Left ventricle myocardium superior (tissue), 1 donor: Measurements from ENCODE around the gene SIAE. TPM values are rescaled to one million over a fixed set of nuclear protein-coding genes. Genes with fewer than 3 reads are reported as not detected.

Experiments
- ATAC-seq: fragments of 200-7000 bp; cut with Tn5 transposase; one replicate; pipeline ENCODE4 v1.9.1; 2020; ENCODE audit warnings: mild to moderate bottlenecking, moderate library complexity
- DNase-seq: peaks from one replicate; pipeline ENCODE4 v3.0.0-alpha.2; 2020
- intact Hi-C: fragments of 100-400 bp; cut with micrococcal nuclease; formaldehyde crosslinking; loops from one replicate; pipeline ENCODE4 v1.11.0; 2022
- long read RNA-seq: library from polyadenylated mRNA; unstranded; transcript quantifications from one replicate; pipeline ENCODE4 v2.0.0, GENCODE V29; 2021
- total RNA-seq: library from RNA; stranded (reverse); fragmentation: NEBNext Ultra II Directional; extraction: Animal tissue kit (Norgen Biotek cat#: 25700); gene quantifications from one replicate; pipeline ENCODE4 v1.2.1, GENCODE V29; 2021
- donor health status: DM: no; HTN: yes; CAD: no; lungs with severe emphysema.

Gene SIAE, protein sequence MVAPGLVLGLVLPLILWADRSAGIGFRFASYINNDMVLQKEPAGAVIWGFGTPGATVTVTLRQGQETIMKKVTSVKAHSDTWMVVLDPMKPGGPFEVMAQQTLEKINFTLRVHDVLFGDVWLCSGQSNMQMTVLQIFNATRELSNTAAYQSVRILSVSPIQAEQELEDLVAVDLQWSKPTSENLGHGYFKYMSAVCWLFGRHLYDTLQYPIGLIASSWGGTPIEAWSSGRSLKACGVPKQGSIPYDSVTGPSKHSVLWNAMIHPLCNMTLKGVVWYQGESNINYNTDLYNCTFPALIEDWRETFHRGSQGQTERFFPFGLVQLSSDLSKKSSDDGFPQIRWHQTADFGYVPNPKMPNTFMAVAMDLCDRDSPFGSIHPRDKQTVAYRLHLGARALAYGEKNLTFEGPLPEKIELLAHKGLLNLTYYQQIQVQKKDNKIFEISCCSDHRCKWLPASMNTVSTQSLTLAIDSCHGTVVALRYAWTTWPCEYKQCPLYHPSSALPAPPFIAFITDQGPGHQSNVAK
- total RNA-seq, result 77.7 TPM
- long read RNA-seq, full-length matches to known transcripts, result 29 of 51 reads
- long read RNA-seq, partial matches to known transcripts, result 18 of 51 reads
- long read RNA-seq, other reads (novel, unspliced or antisense), result 4 of 51 reads

DNA sequence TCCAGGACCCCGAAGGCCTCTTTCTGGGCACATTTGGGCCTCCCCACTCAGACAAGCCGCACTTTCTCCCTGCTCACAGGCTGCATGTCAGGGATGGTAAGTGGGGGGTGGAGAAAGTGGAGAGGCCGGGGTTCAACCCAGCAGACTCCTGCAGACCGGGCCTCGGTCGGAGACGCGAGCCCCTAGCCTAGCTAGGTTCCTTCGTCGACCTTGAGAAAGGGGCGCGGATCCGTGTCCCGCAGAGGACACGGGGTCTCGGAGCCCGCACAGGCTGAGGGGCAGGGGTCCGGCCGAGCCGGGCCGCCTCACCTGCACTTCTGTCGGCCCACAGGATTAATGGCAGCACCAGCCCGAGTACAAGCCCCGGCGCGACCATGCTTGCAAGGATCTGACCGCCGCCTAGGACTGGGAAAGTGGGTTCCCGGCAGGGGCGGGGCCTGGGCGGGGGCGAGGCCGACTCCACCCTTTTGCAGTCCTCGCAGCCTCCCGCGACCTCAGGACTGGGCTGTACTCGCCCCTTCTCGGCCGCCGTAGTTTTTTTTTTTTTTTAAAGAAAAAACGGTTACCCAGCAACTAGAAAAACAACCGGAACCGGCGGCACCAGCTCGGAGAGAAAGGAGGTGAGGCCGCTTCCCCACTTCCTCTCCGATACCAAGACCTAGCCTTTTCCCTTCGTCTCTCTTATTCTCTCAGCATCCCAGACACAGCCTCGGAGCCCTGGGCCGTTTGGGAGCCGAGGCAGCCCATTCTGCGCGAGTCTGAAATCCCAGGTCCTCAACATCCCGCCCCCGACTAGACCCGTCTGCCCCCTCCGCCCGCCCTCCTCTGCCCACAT, at the start of gene SIAE, which contains the start of gene SPA17:
SIAE (minus strand) TSS at position 407 of the 835 bp plus-strand sequence; CDS start at position 376, 31 bp downstream.
SPA17 (plus strand) TSS at position 572 of the 835 bp plus-strand sequence. CDS start 1,361 bp downstream, outside the sequence.
- intact Hi-C loops, result no loop called here
- ATAC-seq, result peak; percentile 100
- DNase-seq, result peak; percentile 96

DNA sequence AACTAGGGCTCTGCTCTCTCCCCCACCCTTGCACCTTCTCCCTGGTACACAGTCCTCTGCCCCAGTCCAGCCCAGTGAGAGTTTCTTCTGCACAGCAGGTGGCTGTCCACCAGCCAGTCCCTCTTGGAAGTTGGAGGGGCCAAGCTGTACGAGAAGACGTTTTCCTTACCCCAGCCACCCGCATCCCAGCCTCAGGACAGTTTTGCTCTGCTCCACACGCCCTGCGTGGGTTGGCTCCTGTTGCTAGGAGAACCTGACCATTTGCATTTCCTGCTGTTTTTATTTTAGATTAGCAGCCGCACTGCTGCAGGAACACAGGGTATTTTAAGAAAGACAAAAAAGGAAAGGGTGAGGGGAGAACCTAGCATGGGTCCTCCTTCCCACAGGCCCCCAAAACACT, 48.6 kb upstream of the SIAE start:
- DNase-seq (no peak), ATAC-seq (no peak)
- intact Hi-C loops, result no loop called here

DNA sequence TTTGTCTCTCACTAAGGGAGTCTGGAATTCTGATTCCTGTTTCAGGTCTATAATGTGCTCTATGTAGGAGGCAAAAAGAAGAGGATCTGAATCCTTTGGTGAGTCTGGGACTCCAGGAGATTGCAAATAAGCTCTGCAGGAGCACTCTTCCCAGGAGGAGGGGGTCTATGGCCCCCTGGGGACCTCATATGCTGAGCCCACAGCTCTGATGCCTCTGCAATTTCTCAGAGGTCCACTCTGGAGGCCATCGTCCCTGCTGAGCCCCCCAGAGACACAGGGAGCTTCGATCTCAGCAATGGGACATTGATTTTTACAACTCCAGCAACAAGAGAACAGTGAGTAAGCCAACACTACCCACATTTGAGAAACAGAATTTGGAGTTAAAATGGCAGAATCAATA, 46.0 kb upstream of the SIAE start:
- DNase-seq (no peak), ATAC-seq (no peak)
- intact Hi-C loops, result no loop called here

DNA sequence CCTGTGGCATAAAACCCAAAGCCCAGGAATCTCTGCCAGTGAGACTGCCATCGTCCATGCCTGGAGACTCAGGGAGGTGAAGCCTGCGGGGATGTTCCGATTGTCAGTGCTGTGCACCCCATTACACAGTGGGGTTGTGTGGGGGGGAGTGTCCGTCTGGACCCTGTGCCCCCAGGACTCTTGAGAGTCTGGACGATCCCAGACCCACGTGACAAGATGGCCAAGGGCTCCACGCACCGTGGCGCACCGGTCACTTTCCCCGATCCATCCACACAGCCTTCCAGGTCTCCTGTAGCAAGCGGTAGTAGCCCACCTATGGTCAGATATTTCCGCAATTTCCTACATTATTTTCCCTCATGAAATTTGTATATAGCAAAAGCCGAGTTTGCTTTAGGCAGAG, 45.3 kb upstream of the SIAE start:
- DNase-seq (no peak), ATAC-seq (no peak)
- intact Hi-C loops, result no loop called here

DNA sequence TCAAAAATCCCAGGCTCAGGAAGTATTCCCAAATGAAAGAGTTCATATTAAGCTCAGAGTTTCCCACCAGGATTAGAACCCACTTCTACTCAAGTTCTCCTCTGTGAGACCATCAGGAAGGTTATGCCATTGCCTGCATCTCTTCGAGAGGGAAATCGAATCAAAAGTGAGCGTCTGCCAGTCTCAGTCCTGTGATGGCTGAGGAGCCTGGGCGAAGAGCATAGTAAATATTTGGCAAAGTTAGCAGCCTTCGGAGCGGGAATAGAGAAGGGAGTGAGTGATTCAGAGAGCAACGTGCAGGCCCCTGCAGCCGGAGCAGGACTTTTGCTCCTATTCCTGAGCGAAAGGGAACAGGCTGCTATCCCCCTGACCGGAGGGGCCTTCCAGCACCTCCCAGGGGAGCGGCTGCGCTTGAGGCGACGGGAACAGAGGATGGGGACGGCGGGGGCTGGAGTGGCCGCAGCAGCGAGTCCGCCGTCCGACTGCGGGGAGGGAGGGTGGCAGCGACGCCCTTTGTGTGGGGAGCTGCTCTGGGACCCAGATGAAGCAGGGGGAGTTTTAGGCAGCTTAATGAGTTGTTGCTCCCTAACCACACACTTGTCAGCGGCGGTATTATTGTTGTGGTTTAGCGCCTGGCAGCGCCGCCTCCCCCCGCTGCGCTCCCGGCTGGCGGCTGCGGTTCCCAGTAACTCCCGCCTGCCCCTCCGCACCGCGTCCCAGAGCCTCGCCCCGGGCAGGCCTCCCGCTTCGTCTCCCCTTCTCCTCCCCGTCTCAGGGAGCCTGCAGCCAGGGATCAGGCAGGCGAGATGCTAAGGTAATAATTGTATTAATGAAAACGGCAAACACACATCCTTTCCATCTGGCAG, 44.5 kb upstream of the SIAE start:
- intact Hi-C loops, result no loop called here
- peak; percentile 69 for DNase-seq

DNA sequence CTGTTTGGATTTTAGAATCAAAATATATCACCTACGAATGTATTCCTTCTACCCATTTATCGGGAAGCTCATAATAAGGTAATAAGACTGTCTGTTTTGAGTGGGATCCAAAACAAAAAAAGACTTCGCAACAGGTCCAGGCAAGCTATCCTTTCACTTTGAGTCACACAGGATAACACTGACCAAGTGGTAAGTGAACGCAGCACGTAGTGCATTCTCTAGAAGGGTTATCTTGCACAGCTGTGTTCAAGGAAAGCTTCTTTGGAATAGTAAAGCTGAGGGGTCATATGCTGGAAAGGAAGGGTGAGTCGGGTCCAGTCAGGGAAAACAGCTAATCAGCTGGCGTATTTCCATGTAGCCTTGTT, 43.9 kb upstream of the SIAE start:
- peak; percentile 73 for ATAC-seq
- intact Hi-C loops, result no loop called here
- no peak for DNase-seq

More for the DNA sequence above, 44.5 kb upstream of the SIAE start:
- ATAC-seq, result peak; percentile 84

DNA sequence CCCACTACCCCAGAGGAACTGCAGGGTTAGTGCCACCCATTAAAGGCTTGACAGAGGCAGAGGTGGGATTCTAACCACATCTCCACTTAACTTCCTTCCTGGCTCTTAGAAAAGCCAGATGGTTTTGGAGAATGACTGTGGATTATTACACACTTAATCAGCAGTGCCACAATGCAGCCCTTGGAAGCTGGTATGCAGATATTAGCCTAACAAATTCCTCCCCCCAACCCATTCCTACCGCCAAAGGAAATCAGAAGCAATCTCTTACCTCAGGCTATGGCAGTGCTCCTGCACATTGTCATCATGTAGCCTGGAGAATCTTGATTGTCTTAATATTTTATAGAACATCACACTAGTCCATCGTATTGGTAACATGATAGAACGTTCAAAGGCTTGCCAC, 43.1 kb upstream of the SIAE start:
- DNase-seq (no peak), ATAC-seq (no peak)
- intact Hi-C loops, result no loop called here

DNA sequence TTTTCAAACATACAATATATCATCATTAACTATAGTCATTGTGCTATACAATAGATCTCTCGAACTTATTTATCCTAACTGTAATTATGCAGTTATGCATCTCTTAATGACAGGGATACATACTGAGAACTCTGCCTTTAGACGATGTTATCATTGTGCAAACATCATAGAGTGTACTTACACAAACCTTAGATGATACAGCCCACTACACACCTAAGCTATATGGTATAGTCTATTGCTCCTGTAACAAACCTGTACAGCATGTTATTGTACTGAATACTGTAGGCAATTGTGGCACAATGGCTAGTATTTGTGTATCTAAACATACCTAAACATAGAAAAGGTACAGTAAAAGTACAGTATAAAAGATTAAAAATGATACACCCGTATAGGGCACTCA, 38.9 kb upstream of the SIAE start:
- intact Hi-C loops, result no loop called here
- DNase-seq (no peak), ATAC-seq (no peak)

DNA sequence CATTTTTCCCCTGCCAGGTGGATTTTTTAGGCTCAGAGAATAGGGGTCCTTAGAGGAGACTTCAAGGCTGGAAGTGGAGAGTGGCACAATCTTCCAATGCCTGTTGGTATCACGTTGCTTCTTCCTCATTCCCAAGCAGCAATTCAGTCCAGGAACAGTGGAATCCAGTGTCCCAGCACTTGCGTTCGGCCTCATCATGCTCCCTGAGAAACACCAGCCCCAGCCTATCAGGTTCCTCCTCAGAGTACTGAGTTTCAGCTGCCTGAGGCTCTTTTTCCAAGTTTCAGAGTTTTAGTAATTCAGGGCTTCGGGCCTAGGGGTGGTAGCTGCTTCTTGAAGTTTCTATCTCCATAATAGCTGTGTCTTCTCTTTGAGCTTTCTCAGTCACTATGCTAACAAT, 34.3 kb upstream of the SIAE start:
- ATAC-seq (no peak), DNase-seq (no peak)
- intact Hi-C loops, result no loop called here

DNA sequence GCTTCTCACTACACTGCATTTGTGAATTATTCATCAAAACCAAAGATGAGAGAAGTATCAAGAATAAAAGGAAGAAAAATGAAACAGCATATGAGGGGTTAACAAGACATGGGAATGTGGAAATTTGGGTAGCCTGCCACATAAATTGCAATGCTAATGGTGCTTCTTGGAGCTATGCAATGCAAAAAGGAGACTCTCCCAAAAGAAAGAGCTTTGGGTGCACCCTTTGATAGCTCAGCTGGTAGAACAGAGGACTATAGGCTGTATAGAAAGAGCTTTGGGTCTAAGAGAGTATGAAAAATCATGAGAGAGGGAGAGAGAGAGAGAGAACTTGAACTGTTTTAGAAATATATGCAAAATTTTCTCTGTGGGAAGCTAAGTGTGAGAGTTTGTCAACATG, 26.5 kb upstream of the SIAE start:
- no peak for DNase-seq
- no peak for ATAC-seq
- intact Hi-C loops, result no loop called here

DNA sequence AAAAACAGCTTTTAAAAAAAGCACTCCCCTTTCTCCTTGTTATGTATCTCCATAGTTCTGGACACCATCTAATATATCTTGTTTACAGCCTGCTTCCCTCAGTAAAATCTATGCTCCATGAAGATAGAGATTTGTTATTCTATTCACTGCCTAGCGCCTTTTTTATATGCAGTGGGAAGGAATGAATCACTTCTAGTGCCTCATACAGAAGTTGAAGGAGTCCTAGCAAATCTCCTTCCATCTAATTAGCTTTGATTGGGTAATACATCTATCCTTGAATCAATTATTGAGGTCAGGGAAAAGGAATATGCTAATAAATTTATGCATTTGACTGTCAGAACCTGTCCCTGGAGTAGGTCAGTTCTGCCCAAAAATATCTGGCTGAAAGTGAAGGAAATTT, 26.0 kb upstream of the SIAE start:
- ATAC-seq, result no peak
- intact Hi-C loops, result no loop called here
- DNase-seq, result no peak

DNA sequence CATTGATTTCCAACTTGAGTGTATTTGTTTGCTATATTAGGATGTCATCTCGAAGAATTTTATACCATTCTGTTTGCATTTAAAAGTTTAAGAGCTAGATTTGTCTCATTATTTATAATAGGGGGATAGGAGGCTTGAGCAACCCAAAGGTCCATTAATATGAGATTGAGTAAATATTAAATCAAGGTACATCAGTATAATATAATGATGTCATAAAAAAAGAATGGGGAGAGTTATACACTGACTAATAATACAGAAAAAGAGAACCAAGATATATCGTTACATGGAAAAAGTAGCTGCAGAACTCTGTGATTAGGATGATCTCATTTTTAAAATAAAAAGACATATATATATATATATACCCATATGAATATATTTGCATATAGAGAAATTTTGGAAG, 19.6 kb upstream of the SIAE start:
- no peak for ATAC-seq
- no peak for DNase-seq
- intact Hi-C loops, result no loop called here

DNA sequence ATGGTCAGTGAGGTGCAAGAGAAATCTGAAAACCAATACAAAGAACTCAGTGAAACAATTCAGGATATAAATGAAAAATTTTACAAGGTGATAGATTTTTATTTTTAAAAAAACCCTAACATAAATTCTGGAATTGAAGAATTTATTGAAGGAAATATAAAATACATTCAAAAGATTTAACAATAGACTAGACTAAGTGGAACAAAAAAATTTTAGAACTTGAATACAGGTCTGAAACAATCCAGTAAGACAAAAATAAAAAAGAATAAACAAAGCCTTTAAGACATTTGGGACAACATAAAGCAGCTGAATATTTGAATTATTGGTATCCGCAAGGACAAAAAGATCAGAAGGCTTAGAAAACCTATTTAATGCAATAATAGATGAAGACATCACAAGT, 8.9 kb upstream of the SIAE start:
- ATAC-seq (no peak), DNase-seq (no peak)
- intact Hi-C loops, result no loop called here

DNA sequence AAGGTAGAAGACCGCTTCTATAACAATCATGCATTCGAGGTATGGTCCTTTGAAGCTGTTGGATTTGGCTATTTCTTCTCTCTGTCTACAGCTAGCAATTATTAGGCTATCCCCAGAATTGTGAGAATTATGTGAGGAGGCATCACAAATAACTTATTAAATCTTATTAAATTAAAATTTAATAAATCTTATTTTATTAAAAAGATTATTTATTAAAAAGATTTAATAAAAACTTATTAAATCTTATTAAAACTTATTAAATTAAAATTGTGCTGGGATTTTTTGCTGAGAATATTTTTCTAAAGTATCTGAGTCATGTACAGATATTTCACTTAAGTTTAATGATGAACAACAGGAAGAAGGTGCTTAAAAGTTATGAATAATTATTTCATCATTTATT, 7.9 kb upstream of the SIAE start:
- DNase-seq (no peak), ATAC-seq (no peak)
- intact Hi-C loops, result no loop called here

DNA sequence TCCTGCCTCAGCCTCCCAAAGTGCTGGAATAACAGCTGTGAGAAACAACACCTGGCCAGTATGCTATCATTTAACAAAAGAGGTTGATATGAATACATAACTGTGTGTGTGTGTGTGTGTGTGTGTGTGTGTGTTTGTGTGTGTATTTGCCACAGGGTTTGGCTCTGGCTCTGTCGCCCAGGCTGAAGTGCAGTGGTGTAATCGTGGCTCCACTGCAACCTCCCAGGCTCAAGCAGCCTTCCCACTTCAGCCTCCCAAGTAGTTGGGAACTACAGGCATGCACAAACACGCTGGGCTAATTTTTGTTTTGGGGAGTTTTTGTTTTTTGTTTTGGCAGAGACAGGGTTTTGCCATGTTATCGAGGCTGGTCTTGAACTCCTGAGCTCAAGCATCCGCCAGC, 4.9 kb upstream of the SIAE start:
- ATAC-seq, result no peak
- DNase-seq, result no peak
- intact Hi-C loops, result no loop called here

DNA sequence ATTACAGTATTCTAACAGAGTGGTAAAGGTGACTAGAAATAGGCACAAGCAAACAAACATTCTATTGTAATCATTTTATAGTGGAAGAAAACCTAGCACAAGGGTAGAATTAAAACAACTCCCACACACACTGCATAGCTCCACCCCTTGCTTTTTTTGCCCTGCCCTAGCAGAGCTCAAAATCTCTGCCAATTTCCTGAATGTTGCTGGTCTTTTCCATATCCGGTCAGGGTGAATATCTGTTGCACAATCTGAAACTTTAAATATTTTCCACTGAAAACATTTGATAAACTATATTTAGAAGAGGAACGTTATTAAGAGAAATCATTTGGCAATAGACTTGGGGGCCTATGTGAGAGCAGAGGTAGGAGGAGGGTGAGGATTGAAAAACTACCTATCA, 2.8 kb upstream of the SIAE start:
- ATAC-seq (peak; percentile 26), DNase-seq (no peak)
- intact Hi-C loops, result no loop called here

DNA sequence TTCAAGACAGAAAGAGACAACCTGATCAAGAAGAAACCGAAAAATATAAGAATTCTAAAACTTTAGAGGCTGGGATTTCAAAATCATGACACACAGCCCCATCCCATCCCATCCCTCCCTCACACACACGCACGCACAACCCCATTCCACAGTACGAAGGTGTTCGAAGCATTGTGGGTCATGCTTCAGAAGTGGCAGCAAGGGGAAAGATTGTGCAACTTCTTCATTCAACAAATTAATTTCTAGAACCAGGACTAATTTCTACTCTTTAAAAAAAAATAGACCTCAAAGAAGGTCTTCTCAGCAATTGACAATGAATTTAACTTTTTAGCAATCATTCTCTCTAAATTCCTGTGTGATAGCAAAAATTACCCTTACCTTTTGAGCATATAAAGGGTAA, 1.0 kb upstream of the SIAE start:
- intact Hi-C loops, result no loop called here
- ATAC-seq (no peak), DNase-seq (no peak)

DNA sequence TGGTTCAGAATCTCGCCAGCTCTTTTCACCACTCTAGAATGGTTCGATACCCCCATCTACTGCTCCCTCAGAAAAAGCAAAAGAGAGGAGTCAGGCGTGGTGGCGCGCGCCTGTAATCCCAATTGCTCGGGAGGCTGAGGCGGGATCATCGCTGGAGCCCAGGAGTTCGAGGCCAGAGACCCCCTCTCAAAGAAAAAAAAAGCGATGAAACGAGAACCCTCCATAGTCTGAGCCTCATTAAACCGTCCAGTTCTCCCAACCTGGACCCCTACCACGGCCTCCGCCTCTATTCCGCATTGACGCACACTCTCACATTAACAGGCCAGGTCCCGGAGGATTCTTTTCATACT, 604 bp upstream of the SIAE start:
- ATAC-seq, result no peak
- intact Hi-C loops, result no loop called here

DNA sequence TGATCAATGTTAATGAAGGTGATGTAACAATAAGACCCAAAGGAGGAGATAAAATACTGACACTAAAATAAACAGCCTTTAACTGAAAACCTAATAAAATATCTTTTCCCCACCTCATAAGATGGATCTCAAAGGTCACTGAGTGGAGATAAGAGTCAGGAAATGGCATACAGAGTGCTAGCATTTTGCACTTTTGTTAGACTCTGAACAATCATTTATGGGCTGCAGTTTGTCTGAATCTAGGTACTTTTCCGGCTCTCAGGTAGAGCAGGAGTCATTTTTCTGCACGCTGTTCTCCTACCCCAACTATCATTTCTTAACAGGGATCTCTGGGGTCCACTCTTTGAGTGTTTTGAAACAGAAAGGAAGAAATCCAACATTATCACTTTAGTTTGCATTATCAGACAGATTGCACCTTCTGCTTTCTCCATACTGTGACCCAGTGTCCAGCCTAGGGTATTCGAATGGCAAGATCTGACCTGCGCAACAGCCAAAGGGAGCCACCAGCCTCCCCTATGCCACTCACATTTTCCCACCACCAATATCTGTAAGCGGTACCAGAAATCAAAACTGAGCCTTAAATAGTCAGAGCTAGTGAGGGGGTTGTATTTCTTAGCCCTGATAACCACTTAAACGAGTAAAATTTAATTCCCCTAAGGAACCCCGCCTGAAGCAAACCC, 863 bp downstream of the SIAE start:
- DNase-seq (no peak), ATAC-seq (peak; percentile 2)
- intact Hi-C loops, result no loop called here

More for the DNA sequence above, 604 bp upstream of the SIAE start:
- no peak for DNase-seq
